Cardiac fibroblast (primary cell): ENCODE measurements around the gene TMEM131.

Experiments
- DNase-seq, 2 donors: peaks; one replicate each; pipeline versions ENCODE4 v3.0.0 to v3.0.0-alpha.2; 2010; ENCODE audit warnings: low read depth in 2 of 2
- H3K4me3 ChIP-seq, 2 donors: replicated peaks in 1 of 2; 1 replicate in 1 of 2; 2 replicates in 1 of 2; pipeline ENCODE4 v1.5.1; 2011; ENCODE audit warnings: low read depth in 2 of 2, low read length in 2 of 2, mild to moderate bottlenecking in 2 of 2, moderate library complexity in 1 of 2
- TF ChIP-seq, protein P1 (sequence below): IDR thresholded peaks from one replicate; pipeline ENCODE4 v1.5.1; 2011; ENCODE audit warnings: low read depth, mild to moderate bottlenecking, low read length, inconsistent platforms

The TMEM131 gene

DNA sequence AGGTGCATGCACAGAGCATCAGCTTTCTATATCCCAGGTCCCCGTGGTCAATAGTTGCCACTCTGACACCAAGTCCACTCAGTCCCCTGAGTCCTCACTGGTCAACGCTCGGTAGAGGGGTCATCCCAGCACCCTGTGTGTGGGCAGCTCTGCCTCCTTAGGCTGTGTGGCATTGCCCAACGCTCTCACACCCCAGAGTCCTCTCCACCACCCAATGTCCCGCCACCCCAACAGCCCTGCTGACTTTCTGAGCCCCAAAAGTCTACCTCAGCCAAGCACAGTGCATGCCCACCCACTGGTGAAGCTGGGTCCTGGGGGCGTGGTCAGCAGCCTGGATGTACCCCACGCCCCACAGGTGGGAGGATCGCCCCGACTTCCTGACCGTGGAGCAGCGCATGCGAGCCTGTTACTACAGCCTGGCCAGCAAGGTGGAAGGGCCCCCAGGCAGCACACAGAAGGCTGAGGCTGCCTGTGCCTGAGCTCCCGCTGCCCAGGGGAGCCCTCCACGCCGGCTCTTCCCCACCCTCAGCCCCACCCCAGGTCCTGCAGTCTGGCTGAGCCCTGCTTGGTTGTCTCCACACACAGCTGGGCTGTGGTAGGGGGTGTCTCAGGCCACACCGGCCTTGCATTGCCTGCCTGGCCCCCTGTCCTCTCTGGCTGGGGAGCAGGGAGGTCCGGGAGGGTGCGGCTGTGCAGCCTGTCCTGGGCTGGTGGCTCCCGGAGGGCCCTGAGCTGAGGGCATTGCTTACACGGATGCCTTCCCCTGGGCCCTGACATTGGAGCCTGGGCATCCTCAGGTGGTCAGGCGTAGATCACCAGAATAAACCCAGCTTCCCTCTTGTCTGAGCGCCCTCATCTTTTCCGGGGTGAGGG is 256.5 kb downstream of the TMEM131 start:
- no peak overlapping the region for H3K4me3 ChIP-seq
- DNase-seq, result no peak
- TF ChIP-seq, protein P1, sequence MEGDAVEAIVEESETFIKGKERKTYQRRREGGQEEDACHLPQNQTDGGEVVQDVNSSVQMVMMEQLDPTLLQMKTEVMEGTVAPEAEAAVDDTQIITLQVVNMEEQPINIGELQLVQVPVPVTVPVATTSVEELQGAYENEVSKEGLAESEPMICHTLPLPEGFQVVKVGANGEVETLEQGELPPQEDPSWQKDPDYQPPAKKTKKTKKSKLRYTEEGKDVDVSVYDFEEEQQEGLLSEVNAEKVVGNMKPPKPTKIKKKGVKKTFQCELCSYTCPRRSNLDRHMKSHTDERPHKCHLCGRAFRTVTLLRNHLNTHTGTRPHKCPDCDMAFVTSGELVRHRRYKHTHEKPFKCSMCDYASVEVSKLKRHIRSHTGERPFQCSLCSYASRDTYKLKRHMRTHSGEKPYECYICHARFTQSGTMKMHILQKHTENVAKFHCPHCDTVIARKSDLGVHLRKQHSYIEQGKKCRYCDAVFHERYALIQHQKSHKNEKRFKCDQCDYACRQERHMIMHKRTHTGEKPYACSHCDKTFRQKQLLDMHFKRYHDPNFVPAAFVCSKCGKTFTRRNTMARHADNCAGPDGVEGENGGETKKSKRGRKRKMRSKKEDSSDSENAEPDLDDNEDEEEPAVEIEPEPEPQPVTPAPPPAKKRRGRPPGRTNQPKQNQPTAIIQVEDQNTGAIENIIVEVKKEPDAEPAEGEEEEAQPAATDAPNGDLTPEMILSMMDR, result no peak

DNA sequence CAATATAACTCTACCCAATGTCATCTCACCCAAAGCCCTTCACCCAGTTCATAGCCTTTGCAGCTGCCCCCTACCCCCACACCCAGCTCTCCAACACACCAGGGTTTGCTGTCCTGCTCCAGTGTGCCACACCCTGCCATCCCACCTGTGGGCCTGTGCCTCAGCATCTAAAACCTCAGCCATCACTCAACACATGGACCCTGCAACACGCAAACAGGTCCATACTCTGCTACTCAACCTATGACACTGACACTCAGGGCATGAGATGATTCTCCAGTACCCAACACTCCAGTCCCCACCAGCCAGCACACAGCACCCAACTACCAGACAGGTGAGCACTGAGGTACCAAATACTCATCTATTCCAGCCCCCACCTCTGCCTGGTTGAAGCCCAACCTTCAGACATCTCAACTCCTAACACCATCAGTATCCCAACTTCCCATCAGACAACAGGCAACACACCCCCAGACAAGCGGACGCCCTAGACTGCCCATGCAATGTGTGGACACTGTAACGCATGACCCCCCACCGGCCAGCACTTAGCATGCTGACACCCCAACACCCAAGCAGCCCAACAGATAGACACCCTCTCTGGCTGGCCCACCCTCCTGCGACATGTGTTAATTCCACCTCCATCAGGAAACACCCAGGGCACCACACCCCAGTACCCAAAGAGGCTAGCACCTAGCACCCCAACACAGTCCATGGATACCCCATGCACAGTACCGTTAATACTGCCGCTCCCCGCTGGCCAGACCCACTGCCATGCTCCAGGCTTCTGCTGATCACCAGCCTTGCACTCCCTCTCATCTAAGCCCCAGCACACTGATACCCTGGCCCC is 257.3 kb downstream of the TMEM131 start:
- TF ChIP-seq, protein P1, result no peak
- DNase-seq, result no peak
- no peak overlapping the region for H3K4me3 ChIP-seq

DNA sequence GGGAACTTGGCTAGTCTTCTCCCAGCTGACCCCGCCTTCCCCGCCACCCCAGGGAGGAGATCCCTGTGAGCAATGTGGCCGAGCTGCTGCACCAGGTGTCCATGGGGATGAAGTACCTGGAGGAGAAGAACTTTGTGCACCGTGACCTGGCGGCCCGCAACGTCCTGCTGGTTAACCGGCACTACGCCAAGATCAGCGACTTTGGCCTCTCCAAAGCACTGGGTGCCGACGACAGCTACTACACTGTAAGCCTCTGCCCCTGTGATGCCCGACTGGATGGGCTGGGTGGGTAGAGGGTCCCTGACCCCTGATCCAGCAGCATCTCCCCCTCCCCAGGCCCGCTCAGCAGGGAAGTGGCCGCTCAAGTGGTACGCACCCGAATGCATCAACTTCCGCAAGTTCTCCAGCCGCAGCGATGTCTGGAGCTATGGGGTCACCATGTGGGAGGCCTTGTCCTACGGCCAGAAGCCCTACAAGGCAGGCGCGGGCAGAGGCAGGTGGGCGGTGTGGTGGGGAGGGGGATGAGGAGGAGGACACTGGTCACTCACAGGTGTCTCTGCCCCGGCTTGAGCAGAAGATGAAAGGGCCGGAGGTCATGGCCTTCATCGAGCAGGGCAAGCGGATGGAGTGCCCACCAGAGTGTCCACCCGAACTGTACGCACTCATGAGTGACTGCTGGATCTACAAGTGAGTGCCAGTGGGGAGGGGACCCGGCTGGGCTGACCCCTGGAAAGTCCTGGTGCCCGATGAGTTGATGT is 258.1 kb downstream of the TMEM131 start:
- no peak for DNase-seq
- no peak overlapping the region for H3K4me3 ChIP-seq
- TF ChIP-seq, protein P1, result no peak

DNA sequence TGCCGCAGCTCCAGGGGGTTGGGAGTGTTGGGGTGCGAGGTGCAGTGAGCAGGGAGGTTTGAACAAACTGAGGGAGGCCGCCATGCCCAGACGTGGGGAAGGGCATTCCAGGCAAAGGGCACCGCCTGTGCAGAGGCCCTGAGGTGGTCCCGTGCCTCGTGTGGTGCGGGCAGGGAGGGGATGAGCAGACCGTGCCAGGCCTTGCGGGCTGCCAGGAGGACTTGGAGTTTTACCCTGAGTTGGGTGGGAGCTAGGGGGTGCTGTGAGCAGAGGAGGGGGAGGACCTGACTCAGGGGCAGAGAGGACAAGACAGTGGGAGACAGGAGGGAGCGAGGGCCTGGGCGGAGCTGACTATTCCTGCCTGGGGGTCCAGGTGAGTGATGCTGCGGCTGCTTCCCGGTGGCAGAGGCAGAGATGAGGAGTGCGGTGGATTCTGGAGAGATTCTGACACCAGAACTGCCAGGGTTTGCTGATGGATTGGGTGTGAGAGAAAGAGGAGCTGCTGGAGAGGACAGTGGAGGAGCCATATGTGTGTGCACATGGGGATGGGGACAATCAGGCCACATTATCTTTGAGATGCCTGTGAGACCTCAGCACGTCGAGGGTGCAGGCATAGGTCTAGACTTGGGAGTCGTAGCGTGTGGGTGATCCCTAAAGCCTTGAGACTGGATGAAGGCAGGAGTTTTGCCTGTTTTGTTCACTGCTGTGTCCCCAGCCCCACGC is 259.0 kb downstream of the TMEM131 start:
- DNase-seq, result no peak
- TF ChIP-seq, protein P1, result no peak
- no peak overlapping the region for H3K4me3 ChIP-seq

DNA sequence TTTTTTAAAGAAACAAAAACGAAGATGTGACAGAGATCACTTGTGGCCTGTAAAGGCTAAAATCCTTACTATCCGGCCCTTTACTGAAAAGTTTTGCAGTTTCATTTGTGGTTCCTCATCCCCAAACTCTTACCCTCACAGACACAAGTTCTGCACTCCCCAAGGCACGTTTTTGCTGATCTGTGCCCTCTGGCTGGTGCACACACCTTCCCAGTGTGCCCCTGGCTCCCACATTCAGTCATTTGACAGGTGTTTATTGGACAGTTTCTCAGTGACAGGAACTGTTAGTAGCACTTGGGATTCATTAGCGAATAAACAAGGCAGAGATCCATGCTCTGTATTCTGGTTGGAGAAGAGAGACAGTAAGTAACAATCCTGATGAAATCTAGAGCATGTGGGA is 259.6 kb downstream of the TMEM131 start:
- H3K4me3 ChIP-seq, result no peak overlapping the region
- no peak for DNase-seq
- TF ChIP-seq, protein P1, result no peak

DNA sequence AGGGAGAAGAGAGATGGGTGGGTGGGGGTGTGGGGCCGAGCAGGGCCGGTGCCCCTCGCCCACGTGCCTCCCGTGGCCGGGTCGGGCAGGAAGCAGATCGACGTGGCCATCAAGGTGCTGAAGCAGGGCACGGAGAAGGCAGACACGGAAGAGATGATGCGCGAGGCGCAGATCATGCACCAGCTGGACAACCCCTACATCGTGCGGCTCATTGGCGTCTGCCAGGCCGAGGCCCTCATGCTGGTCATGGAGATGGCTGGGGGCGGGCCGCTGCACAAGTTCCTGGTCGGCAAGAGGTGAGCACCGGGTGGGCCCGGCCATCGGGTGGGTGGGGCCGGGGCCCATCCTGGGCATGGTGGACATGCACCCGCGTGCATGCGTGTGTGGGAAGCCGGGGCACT is 260.6 kb downstream of the TMEM131 start:
- no peak overlapping the region for H3K4me3 ChIP-seq
- DNase-seq, result no peak
- TF ChIP-seq, protein P1, result no peak
